Measurements from ENCODE around the gene SYNGR3. TPM values are rescaled to one million over a fixed set of nuclear protein-coding genes. Genes with fewer than 3 reads are reported as not detected.

SYNGR3 gene
- total RNA-seq, 1 experiment from 2014 or later = 11.9 TPM

DNA sequence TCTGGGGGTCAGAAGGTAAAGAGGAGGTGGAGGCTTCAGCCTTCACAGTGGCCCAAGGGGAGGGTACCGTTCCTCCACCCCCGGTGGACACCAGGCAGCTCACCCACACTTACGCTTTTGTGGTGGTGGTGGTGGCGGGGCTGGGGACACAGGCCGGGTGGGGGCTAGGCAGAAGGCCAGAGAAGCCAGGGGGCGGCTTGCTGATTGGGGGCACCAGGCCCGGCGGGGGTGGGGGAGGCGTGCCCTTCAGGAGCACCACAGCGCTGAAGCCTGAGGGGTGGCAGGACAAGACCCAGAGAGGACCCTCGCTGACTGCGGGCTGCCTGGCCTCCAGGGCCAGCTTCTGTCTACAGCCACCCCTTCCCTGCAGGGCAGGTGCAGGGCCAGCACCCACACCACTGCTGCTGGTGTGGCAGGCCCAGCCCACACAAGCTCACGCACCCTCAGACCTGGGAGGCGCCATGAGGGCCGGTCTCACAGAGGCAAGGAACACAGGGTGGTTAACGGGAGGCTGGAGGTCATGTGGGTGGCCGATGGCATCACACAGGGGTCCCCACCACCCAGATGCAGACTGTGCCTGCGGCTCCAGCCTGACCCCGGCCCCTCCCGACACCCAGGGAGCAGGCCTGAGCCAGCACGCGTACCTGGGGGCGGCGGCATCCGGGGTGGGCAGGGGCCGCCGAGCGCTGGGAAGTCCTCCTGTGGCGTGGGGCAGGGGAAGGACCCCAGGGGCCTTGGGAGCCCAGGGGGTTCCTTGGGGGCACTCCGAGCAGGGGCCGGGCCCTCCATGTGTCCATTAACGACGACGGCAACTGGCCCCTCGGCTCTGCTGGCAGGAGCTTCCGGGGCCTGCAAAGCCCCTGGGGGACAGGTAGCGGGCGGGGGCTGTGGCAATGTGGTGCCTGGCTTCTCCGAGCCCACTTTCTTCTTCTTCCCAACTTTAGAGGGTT, 9.4 kb downstream of the SYNGR3 start:
- Histone ChIP-seq H3K4ac (ENCODE audit: low read depth, low read length) (no peak overlapping the region), H3K79me2 (ENCODE audit: insufficient read depth, low read length) (no peaks in the 10 kb centered on the region), H3T11ph (ENCODE audit: low read length) (no peak overlapping the region), H3K14ac (ENCODE audit: insufficient read depth, low read length) (no peak overlapping the region), H3K27me3 (ENCODE audit: insufficient read depth, low read length) (no peaks in the 10 kb centered on the region), H3K9me3 (ENCODE audit: control insufficient read depth, low read depth, low read length) (no peaks in the 10 kb centered on the region), H3K79me1 (ENCODE audit: insufficient read depth, low read depth, low read length, poor library complexity, severe bottlenecking) (peaks cover 3% of the 10 kb centered on the region), H2BK15ac (ENCODE audit: low read depth, low read length) (no peak overlapping the region), H4K8ac (replicated peaks; ENCODE audit: insufficient read length, low read depth, low read length) (no peak overlapping the region), H3K4me2 (ENCODE audit: insufficient read depth, insufficient read length, low read length) (no peak overlapping the region), H2AFZ (ENCODE audit: low read length) (no peak overlapping the region), H3K9ac (ENCODE audit: extremely low read depth, insufficient read length, low read length) (no peak overlapping the region), H2BK20ac (ENCODE audit: low read depth, low read length, poor library complexity, severe bottlenecking) (no peak overlapping the region), H3K18ac (ENCODE audit: insufficient read length, low read depth, low read length) (no peak overlapping the region), H2AK5ac (ENCODE audit: insufficient read length, low read length) (no peak overlapping the region), H3K23ac (ENCODE audit: insufficient read length, low read depth, low read length) (no peak overlapping the region), H2BK12ac (ENCODE audit: insufficient read length, low read depth, low read length) (no peak overlapping the region), H4K5ac (ENCODE audit: insufficient read length, low read depth, low read length) (no peak overlapping the region), H2BK5ac (ENCODE audit: insufficient read length, low read length) (no peak overlapping the region), H3K27ac (ENCODE audit: insufficient read length, low read depth, low read length) (no peak overlapping the region), H3K56ac (ENCODE audit: insufficient read length, low read depth, low read length) (no peak overlapping the region), H2BK120ac (ENCODE audit: low read depth, low read length, poor library complexity, severe bottlenecking) (no peak overlapping the region), H3K23me2 (ENCODE audit: insufficient read length, low read depth, low read length, poor library complexity, severe bottlenecking) (no peaks in the 10 kb centered on the region), H4K20me1 (ENCODE audit: control insufficient read depth, insufficient read depth, insufficient read length) (no peaks in the 10 kb centered on the region), H3K4me1 (ENCODE audit: insufficient read depth, low read length) (no peaks in the 10 kb centered on the region), H4K91ac (ENCODE audit: insufficient read length, low read depth, low read length) (no peak overlapping the region)
- Mint-ChIP-seq H3K9me3 (no peaks in the 10 kb centered on the region), H3K27ac (no peak overlapping the region), H3K4me3 (no peak overlapping the region), H3K36me3 (ENCODE audit: insufficient read depth in 1 of 3, low read depth in 3 of 3) (peaks cover 18 to 48% (median 44%) of the 10 kb centered on the region in 3 experiments), H3K4me1 (peaks cover 0 to 1% of the 10 kb centered on the region in 2 experiments; a peak in 1 of 4 replicates), H3K27me3 (ENCODE audit: low read depth) (no peaks in the 10 kb centered on the region; the same call in 1 of the 2 replicates)
- WGBS (ENCODE audit: extremely low coverage, insufficient read length, low lambda C conversion rate) = no CpG with 5 or more reads among the region's 39 CpGs
- no peak for DNase-seq
- TF ChIP-seq, protein P1, sequence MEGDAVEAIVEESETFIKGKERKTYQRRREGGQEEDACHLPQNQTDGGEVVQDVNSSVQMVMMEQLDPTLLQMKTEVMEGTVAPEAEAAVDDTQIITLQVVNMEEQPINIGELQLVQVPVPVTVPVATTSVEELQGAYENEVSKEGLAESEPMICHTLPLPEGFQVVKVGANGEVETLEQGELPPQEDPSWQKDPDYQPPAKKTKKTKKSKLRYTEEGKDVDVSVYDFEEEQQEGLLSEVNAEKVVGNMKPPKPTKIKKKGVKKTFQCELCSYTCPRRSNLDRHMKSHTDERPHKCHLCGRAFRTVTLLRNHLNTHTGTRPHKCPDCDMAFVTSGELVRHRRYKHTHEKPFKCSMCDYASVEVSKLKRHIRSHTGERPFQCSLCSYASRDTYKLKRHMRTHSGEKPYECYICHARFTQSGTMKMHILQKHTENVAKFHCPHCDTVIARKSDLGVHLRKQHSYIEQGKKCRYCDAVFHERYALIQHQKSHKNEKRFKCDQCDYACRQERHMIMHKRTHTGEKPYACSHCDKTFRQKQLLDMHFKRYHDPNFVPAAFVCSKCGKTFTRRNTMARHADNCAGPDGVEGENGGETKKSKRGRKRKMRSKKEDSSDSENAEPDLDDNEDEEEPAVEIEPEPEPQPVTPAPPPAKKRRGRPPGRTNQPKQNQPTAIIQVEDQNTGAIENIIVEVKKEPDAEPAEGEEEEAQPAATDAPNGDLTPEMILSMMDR (conservative IDR thresholded peaks at IDR 0.05) = no peak
